Measurements from ENCODE around the gene GTF2I. TPM values are rescaled to one million over a fixed set of nuclear protein-coding genes. Genes with fewer than 3 reads are reported as not detected.
A peak's percentile ranks its signal among the peaks of the same experiment; 100 is the strongest.

GTF2I gene
- total RNA-seq, 2 experiments from 2014 or later: 105 to 109 TPM

DNA sequence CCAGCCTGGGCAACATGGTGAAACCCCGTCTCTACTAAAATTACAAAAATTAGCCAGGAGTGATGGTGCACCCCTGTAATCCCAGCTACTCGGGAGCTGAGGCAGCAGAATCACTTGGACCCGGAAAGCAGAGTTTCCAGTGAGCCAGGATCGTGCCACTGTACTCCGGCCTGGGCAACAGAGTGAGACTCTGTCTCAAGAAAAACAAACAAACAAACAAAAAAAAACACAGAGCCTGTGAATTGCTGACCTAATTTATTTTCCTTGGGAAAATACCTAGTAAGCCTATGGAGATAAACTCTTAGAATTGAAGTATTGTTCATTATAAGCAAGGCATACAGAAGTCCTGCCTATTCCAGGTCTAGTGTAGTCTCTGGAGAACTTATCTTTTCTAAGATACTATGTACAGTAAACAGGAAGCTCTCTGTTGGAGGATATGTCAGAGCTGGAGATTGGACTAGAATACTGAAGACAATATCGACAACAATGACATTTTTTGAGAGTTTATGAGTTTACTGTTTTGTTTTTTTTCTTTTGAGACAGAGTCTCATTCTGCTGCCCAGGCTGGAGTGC, 14.9 kb downstream of the GTF2I start:
- Histone ChIP-seq H3K27ac (ENCODE audit: low read depth in 1 of 2, low read length in 2 of 2) (no peak overlapping the region), H3K4me3 (ENCODE audit: low read length) (no peak overlapping the region), H3K4me1 (ENCODE audit: insufficient read depth, low read length) (peaks cover 15% of the 10 kb centered on the region), H3K36me3 (ENCODE audit: insufficient read depth, low read length) (peaks cover 13% of the 10 kb centered on the region), H3K27me3 (ENCODE audit: control insufficient read depth in 1 of 2, insufficient read depth in 2 of 2, low read length in 2 of 2) (no peaks in the 10 kb centered on the region), H3K9me3 (ENCODE audit: control insufficient read depth in 1 of 2, insufficient read depth in 1 of 2, low read length in 2 of 2) (no peaks in the 10 kb centered on the region)
- Mint-ChIP-seq H3K9me3 (no peaks in the 10 kb centered on the region), H3K36me3 (ENCODE audit: low read depth) (peaks cover 32% of the 10 kb centered on the region), H3K4me1 (ENCODE audit: low read depth) (peaks cover 55% of the 10 kb centered on the region), H3K27me3 (no peaks in the 10 kb centered on the region), H3K4me3 (no peak overlapping the region), H3K27ac (peak overlapping the region; percentile 62)
- intact Hi-C loops (cut with DNase I, micrococcal nuclease): loop anchor here in 1 of 2 experiments (2.0 kb wide), 1 partner anchor 16 kb away; the partner anchor contains the start of gene GTF2I
- TF ChIP-seq, protein P1, sequence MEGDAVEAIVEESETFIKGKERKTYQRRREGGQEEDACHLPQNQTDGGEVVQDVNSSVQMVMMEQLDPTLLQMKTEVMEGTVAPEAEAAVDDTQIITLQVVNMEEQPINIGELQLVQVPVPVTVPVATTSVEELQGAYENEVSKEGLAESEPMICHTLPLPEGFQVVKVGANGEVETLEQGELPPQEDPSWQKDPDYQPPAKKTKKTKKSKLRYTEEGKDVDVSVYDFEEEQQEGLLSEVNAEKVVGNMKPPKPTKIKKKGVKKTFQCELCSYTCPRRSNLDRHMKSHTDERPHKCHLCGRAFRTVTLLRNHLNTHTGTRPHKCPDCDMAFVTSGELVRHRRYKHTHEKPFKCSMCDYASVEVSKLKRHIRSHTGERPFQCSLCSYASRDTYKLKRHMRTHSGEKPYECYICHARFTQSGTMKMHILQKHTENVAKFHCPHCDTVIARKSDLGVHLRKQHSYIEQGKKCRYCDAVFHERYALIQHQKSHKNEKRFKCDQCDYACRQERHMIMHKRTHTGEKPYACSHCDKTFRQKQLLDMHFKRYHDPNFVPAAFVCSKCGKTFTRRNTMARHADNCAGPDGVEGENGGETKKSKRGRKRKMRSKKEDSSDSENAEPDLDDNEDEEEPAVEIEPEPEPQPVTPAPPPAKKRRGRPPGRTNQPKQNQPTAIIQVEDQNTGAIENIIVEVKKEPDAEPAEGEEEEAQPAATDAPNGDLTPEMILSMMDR (IDR thresholded peaks at IDR 0.05): no peak
- POLR2A ChIA-PET: interaction anchor here (0.6 to 1.4 kb wide), 3 partner anchors 9 to 48 kb away, joined by 3 to 4 read pairs (median 3); no protein-coding TSS in a partner anchor
- no peak for DNase-seq
- no peak for ATAC-seq (ENCODE audit: poor library complexity)
- CTCF ChIA-PET: no interaction called here

DNA sequence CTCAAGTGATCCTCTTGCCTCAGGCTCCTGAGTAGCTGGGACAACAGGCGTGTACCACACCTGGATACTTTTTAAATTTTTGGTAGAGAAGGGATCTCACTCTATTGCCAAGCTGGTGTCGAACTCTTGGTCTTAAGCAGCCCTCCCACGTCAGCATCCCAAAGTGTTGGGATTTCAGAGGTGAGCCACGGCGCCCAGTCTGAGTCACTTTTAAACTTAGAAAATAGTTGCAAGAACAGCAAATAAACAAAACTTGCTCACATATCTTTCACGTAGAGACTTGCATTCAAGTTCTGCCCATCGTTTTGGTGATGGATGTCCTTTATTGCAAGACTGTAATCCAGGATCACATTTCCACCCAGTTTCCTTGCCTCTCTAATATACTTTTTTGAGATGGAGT, 16.6 kb downstream of the GTF2I start:
- peak overlapping the region; percentile 61 for H3K27ac Mint-ChIP-seq
- peaks cover 49% of the 10 kb centered on the region for H3K4me1 Mint-ChIP-seq (ENCODE audit: low read depth)
- POLR2A ChIA-PET: interaction anchor here (1.2 kb wide), 1 partner anchor 13 kb away, joined by 5 read pairs; no protein-coding TSS in a partner anchor

DNA sequence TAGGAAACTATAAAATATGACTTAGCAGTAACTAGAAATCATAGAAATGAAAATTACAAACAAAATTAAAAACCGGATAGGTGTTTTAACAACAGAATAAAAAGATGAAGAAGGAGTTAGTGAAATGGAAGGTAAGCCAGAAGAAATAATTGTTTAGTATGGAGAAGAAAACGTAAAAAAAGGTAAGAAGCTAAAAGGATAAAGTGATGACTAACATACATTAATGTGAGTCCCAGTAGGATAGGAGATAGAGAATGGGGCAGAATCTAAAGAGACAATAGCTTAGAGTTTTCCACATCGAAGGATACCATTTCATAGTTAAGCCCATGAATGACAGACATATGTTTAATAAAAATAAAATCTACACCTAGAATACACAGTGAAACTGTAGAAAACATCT, 25.3 kb downstream of the GTF2I start:
- no peaks in the 10 kb centered on the region for H3K27me3 Mint-ChIP-seq
- no peak overlapping the region for H3K4me3 Mint-ChIP-seq
- H3K9me3 Mint-ChIP-seq: no peaks in the 10 kb centered on the region
- Histone ChIP-seq H3K4me1 (ENCODE audit: insufficient read depth, low read length) (peaks cover 10% of the 10 kb centered on the region), H3K4me3 (ENCODE audit: low read length) (no peak overlapping the region), H3K27me3 (ENCODE audit: control insufficient read depth in 1 of 2, insufficient read depth in 2 of 2, low read length in 2 of 2) (no peaks in the 10 kb centered on the region), H3K9me3 (ENCODE audit: control insufficient read depth in 1 of 2, insufficient read depth in 1 of 2, low read length in 2 of 2) (no peaks in the 10 kb centered on the region), H3K27ac (ENCODE audit: low read depth in 1 of 2, low read length in 2 of 2) (no peak overlapping the region), H3K36me3 (ENCODE audit: insufficient read depth, low read length) (peaks cover 15% of the 10 kb centered on the region)
- no peak for DNase-seq
- ChIA-PET POLR2A (no interaction called here), CTCF (no interaction called here)
- TF ChIP-seq, protein P1 (IDR thresholded peaks at IDR 0.05): no peak
- intact Hi-C loops (cut with DNase I, micrococcal nuclease): no loop called here
- H3K27ac Mint-ChIP-seq: peak overlapping the region; percentile 57
- no peak for ATAC-seq (ENCODE audit: poor library complexity)
- peaks cover 56% of the 10 kb centered on the region for H3K4me1 Mint-ChIP-seq (ENCODE audit: low read depth)
- H3K36me3 Mint-ChIP-seq (ENCODE audit: low read depth): peaks cover 43% of the 10 kb centered on the region

More for the DNA sequence above, 16.6 kb downstream of the GTF2I start:
- DNase-seq (no peak), ATAC-seq (ENCODE audit: poor library complexity) (no peak)
- CTCF ChIA-PET: interaction anchor here (0.5 kb wide), 1 partner anchor 31 kb away, joined by 3 read pairs; no protein-coding TSS in a partner anchor
- no peak overlapping the region for H3K4me3 Mint-ChIP-seq
- peaks cover 30% of the 10 kb centered on the region for H3K36me3 Mint-ChIP-seq (ENCODE audit: low read depth)
- Histone ChIP-seq H3K4me1 (ENCODE audit: insufficient read depth, low read length) (peaks cover 9% of the 10 kb centered on the region), H3K9me3 (ENCODE audit: control insufficient read depth in 1 of 2, insufficient read depth in 1 of 2, low read length in 2 of 2) (no peaks in the 10 kb centered on the region), H3K4me3 (ENCODE audit: low read length) (no peak overlapping the region), H3K27me3 (ENCODE audit: control insufficient read depth in 1 of 2, insufficient read depth in 2 of 2, low read length in 2 of 2) (no peaks in the 10 kb centered on the region), H3K27ac (ENCODE audit: low read depth in 1 of 2, low read length in 2 of 2) (no peak overlapping the region), H3K36me3 (ENCODE audit: insufficient read depth, low read length) (peaks cover 20% of the 10 kb centered on the region)
- no peaks in the 10 kb centered on the region for H3K9me3 Mint-ChIP-seq
- no peaks in the 10 kb centered on the region for H3K27me3 Mint-ChIP-seq
- TF ChIP-seq, protein P1 (IDR thresholded peaks at IDR 0.05): no peak
- intact Hi-C loops (cut with DNase I, micrococcal nuclease): no loop called here

Data from CD4-positive, alpha-beta T cell (primary cell).